DOHH2 (cell line): ENCODE results near the gene HID1.

Experiments used
- CTCF ChIP-seq: fragments of 200-600 bp; sonication (generic); IDR thresholded peaks from one replicate; pipeline ENCODE4 v1.5.1; 2014; ENCODE audit warnings: antibody characterized with exemption, mild to moderate bottlenecking, low read depth, low read length; ENCODE audit not compliant: poor library complexity, severe bottlenecking
- EZH2phosphoT487 ChIP-seq: fragments of 200-600 bp; sonication (generic); IDR thresholded peaks from 2 replicates; pipeline ENCODE4 v1.6.1; 2017; ENCODE audit warnings: borderline replicate concordance, mild to moderate bottlenecking, antibody characterized with exemption, low read length, moderate library complexity, mixed read lengths

GRCh38 chr17:74903034-74903433, 69.5 kb downstream of the HID1 start:
- TF ChIP-seq CTCF, result no peak
- no peak for TF ChIP-seq EZH2phosphoT487
